KBM-7 (cell line): ENCODE measurements around the gene SCN11A.

ENCODE experiments used
- DNase-seq: peaks from one replicate; pipeline ENCODE4 v3.0.0-alpha.2; 2015
- in situ Hi-C: fragments of 300-500 bp; cut with MboI; formaldehyde crosslinking; loops from 2 replicates; pipeline ENCODE4 v1.14.3; 2020; ENCODE audit warnings: low sequenced_read_pairs, low pct_unique_long_range_greater_than_20kb, mixed read lengths

SCN11A gene

DNA sequence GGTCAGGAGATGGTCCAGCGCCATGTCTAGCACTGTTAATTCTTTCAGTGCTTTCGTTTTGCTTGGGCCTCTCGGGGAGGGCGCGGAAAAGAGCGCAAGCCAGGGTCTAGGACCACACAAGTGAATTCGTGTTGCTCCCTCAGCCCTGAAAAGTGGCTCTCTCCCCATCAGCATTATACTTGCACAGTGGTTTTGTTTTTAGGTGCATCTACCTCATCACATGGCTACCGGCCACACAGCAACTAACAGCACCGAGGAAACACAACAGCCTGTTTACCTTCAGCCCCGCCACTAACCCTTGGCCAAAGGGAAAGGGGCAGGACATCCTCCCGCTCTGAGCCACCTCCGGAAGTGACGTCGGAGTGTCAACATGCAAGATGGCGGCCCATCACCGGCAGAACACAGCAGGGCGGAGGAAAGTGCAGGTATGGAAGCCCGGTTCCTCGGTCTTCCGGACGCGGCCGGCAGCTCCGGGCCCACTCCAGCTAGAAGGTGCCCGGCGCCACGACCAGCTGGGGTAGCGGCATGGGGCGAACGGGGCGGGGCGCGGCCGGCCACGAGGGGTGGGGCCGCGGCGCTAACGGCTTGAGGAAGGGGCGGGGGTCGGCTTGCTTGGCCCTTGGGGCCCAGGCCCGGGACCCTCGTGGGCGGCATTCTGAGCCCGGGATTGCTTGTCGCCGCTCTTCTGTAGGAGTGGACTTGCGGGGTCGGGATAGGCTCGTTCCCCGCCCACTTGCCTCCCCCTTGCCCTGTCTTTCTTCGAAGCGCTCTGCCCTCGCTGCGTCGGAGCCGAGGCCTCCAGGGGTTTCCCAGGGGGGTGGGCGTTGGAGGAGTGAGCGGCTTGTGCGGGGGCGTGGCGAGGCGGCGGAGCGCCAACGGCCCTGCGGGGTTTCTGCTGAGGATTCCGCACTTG lies at the start of gene SCN11A, which contains the start of gene WDR48:
TSS of gene SCN11A (minus strand) at position 296 of the 913 bp plus-strand sequence. CDS start 101,582 bp downstream, outside the sequence.
TSS of gene WDR48 (plus strand) at position 368 of the 913 bp plus-strand sequence. CDS start at position 378, 10 bp downstream.
- in situ Hi-C loops, result no loop called here
- DNase-seq, result peak; percentile 88

DNA sequence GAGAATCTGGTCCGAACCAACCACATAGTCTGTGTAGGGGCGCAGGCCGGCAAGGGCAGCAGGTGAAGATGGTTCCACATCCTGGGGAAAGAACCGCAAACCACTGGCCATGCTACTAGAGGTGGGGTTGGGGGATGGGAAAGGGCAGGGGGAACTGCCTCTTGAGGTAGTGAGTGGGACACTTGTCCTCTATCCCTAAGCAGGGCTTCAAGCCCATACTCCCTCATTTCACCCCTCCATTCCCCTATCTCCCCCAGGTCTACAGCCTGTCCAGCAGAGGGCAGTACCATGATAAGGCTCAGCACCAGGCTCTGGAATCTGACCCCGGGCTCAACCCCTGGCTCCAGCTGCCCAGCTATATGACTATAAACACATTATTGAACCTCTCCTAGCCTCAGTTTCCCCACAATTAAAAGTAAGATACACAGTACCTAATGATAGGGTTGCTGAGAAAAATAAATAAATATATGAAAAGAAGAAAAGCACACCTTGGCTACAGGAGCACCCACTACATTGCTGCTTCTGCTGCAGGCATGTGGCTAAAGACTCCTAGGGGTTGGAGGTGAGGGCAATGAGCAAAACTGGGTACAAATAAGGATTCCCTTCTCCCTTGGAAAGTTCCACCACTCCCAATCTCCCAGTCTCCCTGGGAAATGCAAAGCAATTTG lies 49.4 kb upstream of the SCN11A start:
- in situ Hi-C loops, result no loop called here
- DNase-seq, result peak; percentile 47

DNA sequence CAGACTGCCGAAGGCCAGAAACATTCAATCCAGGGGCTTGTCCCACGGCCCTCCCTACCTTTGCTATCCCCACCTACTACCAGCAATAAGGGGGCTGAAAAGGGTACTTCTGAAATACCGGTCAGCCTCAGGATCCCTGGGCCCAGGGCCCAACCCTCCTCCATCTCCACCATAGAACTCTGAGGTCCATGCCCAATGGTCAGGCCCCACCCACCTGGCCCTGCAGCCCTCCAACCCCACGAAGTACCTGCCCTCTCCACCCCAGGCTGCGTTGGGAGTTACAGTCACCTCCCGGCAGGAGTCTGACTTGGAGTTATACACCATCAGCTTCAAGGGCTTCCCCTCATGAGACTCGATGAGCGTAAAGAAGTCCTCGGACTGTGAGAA lies 48.7 kb upstream of the SCN11A start:
- no peak for DNase-seq
- in situ Hi-C loops, result no loop called here

DNA sequence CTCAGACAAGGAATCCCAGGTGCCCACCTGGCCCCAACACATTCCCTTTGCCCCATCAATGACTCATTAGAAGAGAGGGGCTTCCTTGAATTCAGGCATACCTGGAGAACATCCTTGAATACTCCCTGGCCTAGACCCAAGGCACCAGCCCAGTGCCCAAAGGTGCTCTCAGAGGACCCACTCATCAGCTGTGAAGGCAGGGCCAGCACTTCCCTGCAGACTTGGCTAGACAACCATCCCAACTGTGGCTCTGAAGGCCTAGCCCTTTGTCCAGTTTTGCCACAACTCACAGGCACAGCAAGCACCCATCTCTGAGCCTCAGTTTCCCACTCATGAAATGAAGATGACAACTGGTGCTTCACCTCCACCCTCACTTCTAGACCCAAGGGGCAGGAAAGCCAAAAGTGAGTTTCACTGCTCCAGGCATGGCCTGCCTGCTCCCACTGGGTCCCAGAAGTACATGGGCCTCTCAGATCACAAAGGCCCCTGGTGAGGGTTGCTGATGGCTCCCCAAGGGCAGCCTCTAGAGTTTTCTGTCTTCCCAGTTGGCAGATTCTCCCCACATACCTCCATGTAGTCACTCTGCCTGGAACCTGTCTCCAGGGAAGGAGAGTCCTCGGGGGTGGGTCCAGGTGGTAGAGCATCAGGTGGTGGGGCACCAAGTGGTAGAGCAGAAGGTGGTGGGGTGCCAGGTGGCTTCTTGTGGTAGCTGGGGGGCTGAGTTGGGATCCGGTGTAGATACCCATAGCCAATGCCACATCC lies 48.2 kb upstream of the SCN11A start:
- in situ Hi-C loops, result no loop called here

DNA sequence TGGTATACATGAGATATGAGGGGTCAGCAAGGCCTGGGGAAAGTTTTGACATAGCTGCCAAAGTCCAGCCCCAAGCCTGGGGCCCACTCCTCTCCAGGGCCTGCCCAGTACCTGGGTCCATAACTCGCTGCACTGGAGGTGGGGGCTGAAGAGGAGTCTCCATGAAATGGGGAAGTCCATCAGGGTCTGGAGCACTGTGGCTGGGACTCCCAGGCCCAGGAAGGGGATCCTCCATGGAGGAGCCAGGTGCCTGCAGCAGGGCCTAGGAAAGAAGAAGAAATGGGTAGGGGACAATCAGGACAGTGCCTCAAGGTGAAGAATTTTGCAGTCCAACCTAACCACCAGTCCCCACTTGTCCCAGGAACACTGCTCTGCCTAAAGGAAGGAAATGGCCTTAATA lies 47.5 kb upstream of the SCN11A start:
- no peak for DNase-seq
- in situ Hi-C loops, result no loop called here

More for the DNA sequence above, 48.2 kb upstream of the SCN11A start:
- no peak for DNase-seq

DNA sequence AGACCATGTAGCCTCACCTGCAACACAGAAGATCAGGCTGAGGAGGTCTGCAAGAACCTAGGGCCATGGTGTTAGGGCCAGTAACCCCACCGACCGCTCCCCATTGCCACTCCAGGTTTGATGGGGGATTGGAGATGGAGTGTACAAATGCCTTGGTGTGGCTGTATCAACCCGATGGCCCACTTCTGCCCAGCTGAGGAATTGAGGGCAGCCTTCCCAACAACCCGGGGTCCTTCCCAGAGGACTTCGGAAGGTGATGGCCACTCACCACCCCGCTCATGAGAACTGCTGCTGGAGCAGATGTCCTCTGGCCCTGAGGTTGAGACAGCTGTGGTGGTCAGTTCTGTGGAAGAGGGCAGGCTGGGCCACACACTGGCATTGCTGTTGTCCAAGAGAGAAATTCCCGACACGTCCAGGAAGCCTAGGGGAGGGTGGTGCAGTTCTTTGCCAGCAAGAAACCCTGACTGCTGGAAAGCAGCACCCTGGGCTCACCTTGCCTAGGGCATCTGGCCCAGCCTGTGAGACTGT lies 46.8 kb upstream of the SCN11A start:
- in situ Hi-C loops, result no loop called here
- no peak for DNase-seq

DNA sequence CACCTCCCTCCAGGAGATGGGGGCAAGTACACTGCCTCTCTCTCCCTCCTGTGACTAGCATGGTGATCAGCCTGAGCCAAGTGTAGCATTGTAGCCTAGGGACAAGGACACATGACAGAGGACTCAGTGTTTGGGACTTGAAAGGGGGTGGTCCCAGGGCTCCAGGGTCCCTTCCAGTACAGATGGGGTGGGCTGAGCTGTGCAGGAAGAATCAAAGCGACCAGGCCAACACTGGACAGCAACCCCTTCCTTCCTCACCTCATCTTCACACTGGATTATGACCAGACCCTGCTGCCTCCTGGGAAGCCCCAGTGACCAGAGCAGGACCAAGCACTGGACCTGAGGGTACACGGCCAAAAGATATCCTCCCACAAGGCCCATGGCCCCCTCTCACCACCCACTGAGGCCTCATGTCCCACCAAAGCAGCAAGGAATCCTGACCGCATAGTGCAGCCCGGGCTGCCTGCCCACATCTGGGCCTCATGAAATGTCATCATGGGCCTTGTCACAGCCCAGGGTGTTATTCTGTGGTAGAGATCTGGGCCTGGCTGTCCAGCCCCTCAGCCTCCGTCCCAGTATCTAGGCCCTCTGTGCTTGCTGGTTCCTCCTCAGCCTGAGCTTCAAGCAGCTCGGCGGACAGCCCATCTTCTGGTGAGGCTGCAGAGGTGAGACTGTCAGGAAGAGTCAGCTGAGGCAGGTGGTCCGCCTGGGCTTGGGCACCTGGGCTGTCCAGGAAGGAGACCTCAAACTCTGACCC lies 46.1 kb upstream of the SCN11A start:
- in situ Hi-C loops, result no loop called here
- DNase-seq, result no peak

DNA sequence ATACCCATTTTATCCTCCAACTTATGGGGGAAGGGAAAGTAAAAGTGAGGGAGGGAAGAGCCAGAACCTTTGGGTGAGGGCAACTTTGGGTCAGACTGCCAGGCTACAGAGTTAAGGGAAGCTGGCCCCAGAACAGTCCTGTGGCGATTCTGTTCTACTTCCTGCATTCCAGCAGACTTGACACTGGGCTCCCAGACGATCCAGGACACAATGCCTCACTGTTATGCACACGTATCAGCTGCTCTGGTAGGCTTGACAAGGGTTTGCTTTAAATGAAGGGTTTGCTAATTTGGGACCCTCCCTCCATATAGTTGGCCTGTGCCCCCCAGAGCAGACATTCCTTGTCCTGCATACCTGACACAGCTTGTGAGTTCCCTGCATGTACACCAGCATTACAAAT lies 45.0 kb upstream of the SCN11A start:
- DNase-seq, result no peak
- in situ Hi-C loops, result no loop called here

DNA sequence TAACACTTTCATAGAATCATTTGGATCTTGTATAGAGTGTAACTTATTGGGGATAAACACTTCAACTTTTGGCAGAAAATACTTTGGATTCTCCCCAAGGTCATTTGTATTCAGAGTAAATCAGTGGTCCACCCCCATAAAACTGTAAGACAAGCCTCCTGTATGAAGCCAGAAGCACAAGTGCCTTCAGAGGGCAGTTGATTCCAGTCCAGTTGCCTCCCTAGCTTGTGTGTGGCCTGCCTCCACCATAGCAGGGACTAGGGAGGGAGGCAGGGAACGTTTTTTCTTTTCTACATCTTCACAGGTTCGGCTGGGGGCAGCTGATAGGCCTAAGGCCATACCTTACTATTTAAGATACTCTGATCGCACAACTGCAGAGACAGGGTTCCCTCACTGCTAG lies 44.0 kb upstream of the SCN11A start:
- in situ Hi-C loops, result no loop called here
- no peak for DNase-seq

DNA sequence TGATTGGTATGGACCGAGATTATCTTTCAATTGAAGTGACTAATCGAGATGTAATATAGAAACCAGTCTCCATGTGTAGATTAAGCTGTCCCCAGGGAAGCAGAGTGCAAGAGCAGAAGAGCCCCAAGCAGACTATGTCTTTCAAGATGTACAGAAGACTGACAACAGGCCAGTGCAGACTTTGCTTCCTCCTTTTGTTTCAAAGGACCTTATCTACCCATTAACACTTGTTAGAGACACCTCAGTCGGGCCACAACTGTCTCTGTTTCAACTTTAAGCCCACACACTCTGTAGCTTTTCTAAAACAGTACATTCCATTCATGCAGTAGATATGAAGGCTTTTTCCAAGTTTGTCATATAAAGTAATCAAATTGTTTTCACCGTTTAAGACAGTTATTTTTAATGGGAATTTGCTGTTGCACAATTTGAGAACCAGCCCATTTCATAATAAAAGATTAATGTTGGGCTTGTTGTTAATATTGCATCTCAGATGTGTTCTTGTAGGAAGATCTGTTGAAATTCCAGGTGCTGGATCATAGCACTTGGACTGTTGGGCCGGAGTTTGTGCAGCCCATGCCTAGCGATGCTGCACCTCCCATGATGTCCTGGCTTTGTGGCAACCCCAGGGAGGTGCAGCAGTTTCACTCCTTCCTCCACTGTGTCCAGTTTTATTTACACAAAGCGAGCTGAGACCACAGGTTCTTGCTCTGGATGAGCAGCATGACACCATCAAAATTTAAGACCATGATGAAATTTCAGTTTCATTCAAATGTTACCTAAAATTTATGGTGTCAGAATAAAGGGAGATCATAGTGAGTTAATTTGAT lies 43.3 kb upstream of the SCN11A start:
- no peak for DNase-seq
- in situ Hi-C loops, result no loop called here

DNA sequence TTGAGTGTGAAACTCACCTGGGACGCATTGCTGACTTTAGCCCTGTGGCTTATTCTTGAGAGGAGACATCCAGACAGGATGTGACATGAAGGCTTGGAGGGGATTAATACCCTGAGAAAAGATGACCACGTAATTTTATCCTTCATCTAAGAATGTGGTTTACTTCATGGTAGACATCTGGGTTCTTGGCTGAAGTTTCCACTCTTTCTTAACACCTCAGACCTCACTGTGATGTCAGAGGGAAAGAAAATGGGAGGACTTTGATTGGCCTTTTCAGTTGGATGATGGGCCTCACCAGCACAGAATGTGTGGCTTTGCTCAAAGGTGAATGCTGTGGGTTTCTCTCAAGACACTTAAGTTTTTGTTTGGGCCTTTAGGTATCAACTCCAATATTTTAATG lies 39.2 kb upstream of the SCN11A start:
- in situ Hi-C loops, result no loop called here
- no peak for DNase-seq

DNA sequence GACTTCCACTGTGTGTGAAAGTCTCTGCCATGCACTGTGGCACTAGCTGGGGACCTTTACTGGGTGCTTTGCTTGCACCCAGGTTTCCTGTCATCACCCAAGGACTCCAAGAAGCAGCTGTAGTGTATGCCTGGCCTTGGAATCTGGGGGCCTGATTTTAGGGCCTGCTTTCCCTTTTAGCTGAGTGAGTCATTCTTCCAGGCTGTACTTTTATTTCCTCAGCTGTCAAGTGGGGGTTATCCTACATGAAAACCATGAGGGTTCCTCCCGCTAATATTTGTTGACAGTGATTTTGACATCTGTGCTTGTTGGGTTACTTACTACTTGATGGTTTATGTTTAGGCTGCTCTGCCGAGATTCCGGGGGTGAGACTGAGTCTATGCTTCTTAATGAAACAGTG lies 37.1 kb upstream of the SCN11A start:
- in situ Hi-C loops, result no loop called here
- DNase-seq, result no peak

DNA sequence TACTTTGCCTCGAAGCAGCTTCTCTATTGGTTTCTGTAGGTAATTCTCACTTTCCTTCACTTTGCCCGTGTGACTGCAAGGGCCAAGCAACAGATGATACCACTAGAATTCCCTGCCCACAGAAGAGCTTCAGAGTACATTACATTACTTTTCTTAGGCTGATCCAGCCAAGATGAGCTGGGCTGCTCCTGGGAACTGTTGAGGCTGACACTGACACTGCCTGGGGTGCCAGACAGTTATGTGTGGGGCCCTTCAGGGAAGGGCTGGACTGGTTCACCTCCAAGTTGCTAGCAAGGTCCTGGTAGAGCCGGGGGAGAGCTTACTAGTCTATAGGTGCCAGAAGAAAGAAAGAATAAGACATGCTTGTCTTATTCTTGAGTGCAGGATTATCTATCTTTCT lies 36.7 kb upstream of the SCN11A start:
- in situ Hi-C loops, result no loop called here
- DNase-seq, result no peak

DNA sequence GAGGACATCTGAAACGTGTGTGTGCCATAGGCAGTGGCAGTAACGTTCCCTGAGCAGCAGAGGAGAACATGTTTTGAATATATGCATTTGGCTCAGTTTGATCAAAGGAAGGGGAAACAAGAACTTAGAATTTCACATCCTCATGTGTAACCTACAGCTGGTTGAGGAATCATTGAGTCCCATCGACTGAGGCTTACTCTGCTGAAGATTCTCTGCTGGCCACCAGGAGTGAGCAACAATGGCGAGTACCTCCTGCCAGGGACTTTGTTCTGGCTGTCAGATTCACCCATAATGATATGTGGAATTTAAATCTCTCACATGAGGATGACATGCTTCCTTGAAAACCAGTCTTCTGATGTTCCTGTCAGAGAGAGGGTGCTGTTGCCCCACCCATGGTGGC lies 34.4 kb upstream of the SCN11A start:
- in situ Hi-C loops, result no loop called here
- no peak for DNase-seq

DNA sequence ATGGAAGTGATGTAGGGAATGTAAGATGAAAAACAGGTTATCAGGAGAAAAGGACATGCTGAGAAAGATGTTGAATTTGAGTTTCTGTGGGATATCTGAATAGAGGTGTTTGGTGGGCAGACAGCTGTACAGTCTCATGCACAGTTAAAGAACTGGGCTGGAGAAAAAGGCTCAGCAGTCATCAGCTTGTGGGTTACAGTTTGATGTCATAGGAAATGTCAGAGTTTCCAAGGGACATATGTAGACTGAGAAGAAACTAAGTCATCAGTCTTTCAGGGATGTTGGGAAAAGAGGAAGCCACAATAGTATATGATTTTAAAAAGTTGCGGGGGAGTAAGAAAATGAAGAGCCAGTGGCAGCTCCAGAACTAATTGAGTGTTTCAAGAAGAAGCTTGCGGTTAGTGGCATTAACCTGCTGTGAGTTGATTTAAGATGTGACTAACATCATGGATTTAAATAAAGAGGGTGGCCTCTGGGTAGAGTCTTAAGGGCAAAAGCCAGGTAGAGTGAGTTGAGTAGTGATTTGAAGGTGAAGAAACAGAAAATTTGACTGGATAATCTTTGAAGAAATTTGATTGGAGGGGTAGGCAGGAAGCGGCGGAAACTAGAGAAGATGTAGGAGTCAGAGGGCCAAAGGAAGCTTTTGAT lies 31.0 kb upstream of the SCN11A start:
- in situ Hi-C loops, result no loop called here
- peak; percentile 82 for DNase-seq

DNA sequence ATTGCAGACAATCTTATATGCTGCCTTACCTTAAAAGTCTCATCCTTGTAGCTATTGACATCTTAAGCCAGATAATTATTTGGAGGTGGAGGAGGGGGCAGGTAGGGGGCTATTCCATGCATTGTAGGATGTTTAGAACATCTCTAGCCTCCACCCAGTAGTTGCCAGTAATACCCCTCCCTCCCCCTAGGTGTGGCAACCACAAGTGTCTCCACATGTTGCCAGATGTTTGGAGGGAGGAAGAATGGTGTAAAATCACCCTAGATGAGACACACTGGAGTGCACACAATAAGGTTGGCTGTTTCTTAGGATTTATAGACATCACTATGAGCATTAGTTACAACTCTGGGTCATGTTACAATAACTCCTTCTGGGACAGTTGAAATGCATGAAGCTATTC lies 28.3 kb upstream of the SCN11A start:
- in situ Hi-C loops, result no loop called here
- DNase-seq, result no peak

DNA sequence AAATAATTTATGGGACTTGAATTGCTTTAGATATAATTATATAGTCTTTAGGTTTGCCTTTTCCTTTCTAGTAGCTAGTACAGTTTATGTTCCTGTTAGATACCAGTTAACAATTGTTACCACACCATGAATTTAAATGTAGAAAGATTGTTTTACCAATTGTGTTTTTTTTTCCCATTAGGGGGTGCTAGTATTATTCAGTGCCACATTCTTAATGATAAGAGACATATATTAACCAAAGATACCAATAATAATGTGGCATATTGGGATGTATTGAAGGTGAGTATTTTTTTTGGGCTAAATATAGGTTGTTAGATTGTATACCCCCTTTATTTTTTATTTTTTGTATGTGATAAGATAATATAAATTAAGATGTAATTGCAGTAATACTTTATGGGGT lies 27.8 kb upstream of the SCN11A start:
- in situ Hi-C loops, result no loop called here

DNA sequence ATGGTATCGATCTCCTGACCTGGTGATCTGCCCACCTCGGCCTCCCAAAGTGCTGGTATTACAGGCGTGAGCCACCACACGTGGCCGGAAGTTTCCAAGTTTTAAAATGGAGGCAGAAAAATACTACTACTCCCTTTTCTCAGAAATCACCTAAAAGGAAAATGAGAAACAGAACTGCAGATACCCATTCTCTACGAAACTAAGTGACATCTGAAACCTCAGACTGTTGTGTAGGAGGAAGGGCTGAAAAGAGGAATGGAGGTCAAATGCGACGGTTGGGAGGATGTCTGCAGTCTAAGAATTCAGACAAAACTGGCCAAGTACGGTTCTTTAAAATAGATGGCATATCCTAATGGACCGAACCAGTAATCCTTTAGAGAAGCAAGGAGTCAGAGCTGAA lies 24.2 kb upstream of the SCN11A start:
- no peak for DNase-seq
- in situ Hi-C loops, result no loop called here

More for the DNA sequence above, 27.8 kb upstream of the SCN11A start:
- DNase-seq, result no peak
